ENCODE results near the gene CENPO. TPM values are rescaled to one million over a fixed set of nuclear protein-coding genes. Genes with fewer than 3 reads are reported as not detected.

CENPO gene
- polyA plus RNA-seq, 3 donors: 1.6 to 2.6 (median 2.3) TPM

GRCh38 chr2:24832521-24832920 is 39.3 kb downstream of the CENPO start:
- H3K4me2 ChIP-seq (replicated peaks; ENCODE audit: extremely low read depth, low read length, poor library complexity, severe bottlenecking): no peak overlapping the region
- H3K36me3 Mint-ChIP-seq: peaks cover 20 to 39% of the 10 kb centered on the region in 2 donors
- H2AFZ ChIP-seq (ENCODE audit: insufficient read depth, low read depth, low read length, poor library complexity, severe bottlenecking): no peak overlapping the region
- H3K9ac ChIP-seq (ENCODE audit: insufficient read depth, low read length, poor library complexity, severe bottlenecking): no peak overlapping the region
- no peak overlapping the region for H3K4me3 Mint-ChIP-seq
- intact Hi-C loops (cut with micrococcal nuclease): no loop called here
- H3K4me1 Mint-ChIP-seq: peaks cover 2% of the 10 kb centered on the region
- no peaks in the 10 kb centered on the region for H4K20me1 ChIP-seq (ENCODE audit: insufficient read depth, low read length)
- peaks cover 0 to 1% (median 0%) of the 10 kb centered on the region in 3 donors for H3K27me3 Mint-ChIP-seq (ENCODE audit: low read depth in 3 of 3)
- no peak for DNase-seq
- no peak overlapping the region for H3K4me3 ChIP-seq (replicated peaks in 1 of 3; ENCODE audit: low read depth in 2 of 3, low read length in 3 of 3)
- H3K27me3 ChIP-seq (ENCODE audit: control insufficient read depth in 2 of 2, insufficient read depth in 2 of 2, low read length in 2 of 2): no peaks in the 10 kb centered on the region
- 88% methylated on average over 9 of the region's 9 CpGs for WGBS (ENCODE audit: insufficient coverage)
- no peaks in the 10 kb centered on the region for H3K79me2 ChIP-seq (ENCODE audit: insufficient read depth, low read length)
- peak overlapping the region in 2 of 7 donors; percentile 56 to 62 for H3K27ac Mint-ChIP-seq
- no peaks in the 10 kb centered on the region for H3K9me3 ChIP-seq (replicated peaks in 1 of 2; ENCODE audit: control insufficient read depth in 1 of 2, insufficient read depth in 1 of 2, low read length in 2 of 2)
- peaks cover 0 to 2% (median 0%) of the 10 kb centered on the region in 7 donors for H3K9me3 Mint-ChIP-seq
- no peaks in the 10 kb centered on the region for H3K4me1 ChIP-seq (ENCODE audit: control insufficient read depth in 1 of 2, insufficient read depth in 2 of 2, low read length in 2 of 2)
- no peak for TF ChIP-seq CTCF (IDR thresholded peaks at IDR 0.05)
- H3K36me3 ChIP-seq (replicated peaks in 1 of 2; ENCODE audit: control insufficient read depth in 1 of 2, insufficient read depth in 2 of 2, low read length in 2 of 2): peaks cover 10 to 16% of the 10 kb centered on the region in 2 donors
- H3K27ac ChIP-seq (ENCODE audit: low read depth in 1 of 2, low read length in 2 of 2): no peak overlapping the region

GRCh38 chr2:24832931-24833701 is 39.9 kb downstream of the CENPO start:
- Histone ChIP-seq H3K27ac (ENCODE audit: low read depth in 1 of 2, low read length in 2 of 2) (no peak overlapping the region), H3K79me2 (ENCODE audit: insufficient read depth, low read length) (no peaks in the 10 kb centered on the region), H4K20me1 (ENCODE audit: insufficient read depth, low read length) (no peaks in the 10 kb centered on the region), H2AFZ (ENCODE audit: insufficient read depth, low read depth, low read length, poor library complexity, severe bottlenecking) (no peak overlapping the region), H3K9ac (ENCODE audit: insufficient read depth, low read length, poor library complexity, severe bottlenecking) (no peak overlapping the region), H3K4me2 (replicated peaks; ENCODE audit: extremely low read depth, low read length, poor library complexity, severe bottlenecking) (no peak overlapping the region), H3K4me1 (ENCODE audit: control insufficient read depth in 1 of 2, insufficient read depth in 2 of 2, low read length in 2 of 2) (no peaks in the 10 kb centered on the region), H3K9me3 (replicated peaks in 1 of 2; ENCODE audit: control insufficient read depth in 1 of 2, insufficient read depth in 1 of 2, low read length in 2 of 2) (no peaks in the 10 kb centered on the region), H3K4me3 (replicated peaks in 1 of 3; ENCODE audit: low read depth in 2 of 3, low read length in 3 of 3) (no peak overlapping the region), H3K27me3 (ENCODE audit: control insufficient read depth in 2 of 2, insufficient read depth in 2 of 2, low read length in 2 of 2) (no peaks in the 10 kb centered on the region), H3K36me3 (replicated peaks in 1 of 2; ENCODE audit: control insufficient read depth in 1 of 2, insufficient read depth in 2 of 2, low read length in 2 of 2) (peaks cover 10 to 16% of the 10 kb centered on the region in 2 donors)
- peak overlapping the region in 1 of 7 donors; percentile 56 for H3K27ac Mint-ChIP-seq
- peaks cover 0 to 2% (median 0%) of the 10 kb centered on the region in 7 donors for H3K9me3 Mint-ChIP-seq
- peaks cover 0 to 1% (median 0%) of the 10 kb centered on the region in 3 donors for H3K27me3 Mint-ChIP-seq (ENCODE audit: low read depth in 3 of 3)
- TF ChIP-seq CTCF (IDR thresholded peaks at IDR 0.05): no peak
- intact Hi-C loops (cut with micrococcal nuclease): no loop called here
- H3K4me3 Mint-ChIP-seq: no peak overlapping the region
- peaks cover 26 to 42% of the 10 kb centered on the region in 2 donors for H3K36me3 Mint-ChIP-seq
- no peak for DNase-seq
- WGBS (ENCODE audit: insufficient coverage): 100% methylated on average over 8 of the region's 22 CpGs
- no peaks in the 10 kb centered on the region for H3K4me1 Mint-ChIP-seq
